Measurements from ENCODE around the gene MAP7D2. TPM values are rescaled to one million over a fixed set of nuclear protein-coding genes. Genes with fewer than 3 reads are reported as not detected.

Gene MAP7D2
- total RNA-seq, 1 experiment from 2014 or later = 0.15 TPM

DNA sequence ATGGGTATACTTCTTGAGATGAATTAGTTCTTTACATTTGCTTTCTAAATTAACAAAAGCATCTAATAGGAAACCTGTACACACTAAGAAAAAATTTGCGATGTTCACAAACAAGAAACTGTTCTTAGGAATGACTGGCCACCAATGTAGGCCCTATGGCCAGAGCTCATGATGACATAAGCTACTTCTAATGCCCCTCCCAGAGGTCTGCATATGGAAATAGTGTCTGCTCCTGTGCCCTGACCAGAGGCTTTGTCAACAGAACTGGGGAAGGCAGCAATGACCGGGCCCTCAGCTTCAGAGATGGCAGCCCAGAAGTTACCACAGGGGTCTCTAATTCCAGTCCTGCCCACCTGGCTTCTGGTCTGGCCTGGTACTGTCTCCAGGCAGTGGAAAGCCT is 110.8 kb downstream of the MAP7D2 start:
- no peaks in the 10 kb centered on the region for H3K27me3 ChIP-seq (ENCODE audit: insufficient read depth, low read length)
- no peak overlapping the region for H3K27ac ChIP-seq (ENCODE audit: low read depth, low read length)
- DNase-seq (ENCODE audit: low read depth, low spot score) (no peak), ATAC-seq (no peak)
- H4K20me1 ChIP-seq (ENCODE audit: insufficient read depth) = no peaks in the 10 kb centered on the region
- RAD21 ChIA-PET (ENCODE audit: low non-redundant PET in 1 of 2, low total read pairs in 2 of 2, uncharacterized antibody in 2 of 2, unreplicated experiment in 2 of 2) = no interaction called here
- POLR2A ChIA-PET = no interaction called here
- no peaks in the 10 kb centered on the region for H3K9me2 ChIP-seq (ENCODE audit: insufficient read depth)
- no peaks in the 10 kb centered on the region for H3K36me3 ChIP-seq (ENCODE audit: control insufficient read depth in 1 of 2, insufficient read depth in 2 of 2, low read length in 2 of 2)
- H3K4me3 ChIP-seq (replicated peaks in 1 of 2; ENCODE audit: low read depth in 1 of 2, low read length in 2 of 2) = no peak overlapping the region
- TF ChIP-seq, protein P1, sequence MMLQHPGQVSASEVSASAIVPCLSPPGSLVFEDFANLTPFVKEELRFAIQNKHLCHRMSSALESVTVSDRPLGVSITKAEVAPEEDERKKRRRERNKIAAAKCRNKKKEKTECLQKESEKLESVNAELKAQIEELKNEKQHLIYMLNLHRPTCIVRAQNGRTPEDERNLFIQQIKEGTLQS (IDR thresholded peaks at IDR 0.05) = no peak
- TF ChIP-seq CBX3 (IDR thresholded peaks at IDR 0.05; ENCODE audit: low read depth) (no peak), REST (IDR thresholded peaks at IDR 0.05; ENCODE audit: low read depth) (no peak), SP1 (IDR thresholded peaks at IDR 0.05; ENCODE audit: low read depth) (no peak), POLR2A (IDR thresholded peaks at IDR 0.05; ENCODE audit: borderline replicate concordance, extremely low read depth, insufficient read depth, insufficient read length) (no peak), ZBTB33 (IDR thresholded peaks at IDR 0.05; ENCODE audit: extremely low read depth, insufficient replicate concordance, low read length) (no peak), YY1 (IDR thresholded peaks at IDR 0.05; ENCODE audit: extremely low read depth, insufficient replicate concordance, low read depth, low read length) (no peak)
- H3K79me2 ChIP-seq (ENCODE audit: insufficient read depth, low read length) = no peaks in the 10 kb centered on the region
- CTCF ChIA-PET = no interaction called here
- H3K4me1 ChIP-seq (ENCODE audit: control insufficient read depth in 1 of 2, insufficient read depth in 2 of 2, low read length in 2 of 2) = no peaks in the 10 kb centered on the region
- H2AFZ ChIP-seq (ENCODE audit: low read depth, low read length, poor library complexity, severe bottlenecking) = no peak overlapping the region
- H3K4me2 ChIP-seq (ENCODE audit: low read length) = no peak overlapping the region
- H3K9ac ChIP-seq (ENCODE audit: low read length) = no peak overlapping the region
- intact Hi-C loops (cut with micrococcal nuclease) = no loop called here
- no TSS peak for BruUV-seq (replicated peaks)
- H3K9me3 ChIP-seq (ENCODE audit: control insufficient read depth in 1 of 2, insufficient read depth in 1 of 2, low read depth in 1 of 2, low read length in 2 of 2) = no peaks in the 10 kb centered on the region

Measured in HCT116 (cell line).